NK-92 (cell line): Measurements from ENCODE around the gene UGT2B7.
"Not testable (repeated sequence)": the region's sequence is repeated elsewhere in the genome, so short reads cannot be mapped to it uniquely, and the experiment has no call there.

Experiments used
- DNase-seq: peaks from one replicate; lab custom pipeline; 2025; ENCODE audit not compliant: unreplicated experiment; lab: John Stamatoyannopoulos, UW

The UGT2B7 gene

DNA sequence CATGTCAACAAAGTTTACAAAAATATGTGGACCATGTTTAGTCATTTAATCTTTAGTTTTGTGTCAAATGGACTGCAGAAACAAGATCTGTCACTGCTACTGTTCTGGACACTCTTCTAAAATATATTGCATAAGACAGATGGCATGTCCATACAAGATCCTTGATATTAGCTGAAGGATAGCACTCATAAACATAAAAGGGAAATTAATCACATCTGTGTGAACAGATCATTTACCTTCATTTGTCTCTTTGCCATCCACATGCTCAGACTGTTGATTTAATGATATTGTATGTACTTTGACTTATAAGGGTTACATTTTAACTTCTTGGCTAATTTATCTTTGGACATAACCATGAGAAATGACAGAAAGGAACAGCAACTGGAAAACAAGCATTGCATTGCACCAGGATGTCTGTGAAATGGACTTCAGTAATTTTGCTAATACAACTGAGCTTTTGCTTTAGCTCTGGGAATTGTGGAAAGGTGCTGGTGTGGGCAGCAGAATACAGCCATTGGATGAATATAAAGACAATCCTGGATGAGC is at the start of gene UGT2B7:
TSS of gene UGT2B7 (plus strand) at position 364 of the 546 bp plus-strand sequence. CDS start at position 411, 47 bp downstream.
- DNase-seq, result no peak

DNA sequence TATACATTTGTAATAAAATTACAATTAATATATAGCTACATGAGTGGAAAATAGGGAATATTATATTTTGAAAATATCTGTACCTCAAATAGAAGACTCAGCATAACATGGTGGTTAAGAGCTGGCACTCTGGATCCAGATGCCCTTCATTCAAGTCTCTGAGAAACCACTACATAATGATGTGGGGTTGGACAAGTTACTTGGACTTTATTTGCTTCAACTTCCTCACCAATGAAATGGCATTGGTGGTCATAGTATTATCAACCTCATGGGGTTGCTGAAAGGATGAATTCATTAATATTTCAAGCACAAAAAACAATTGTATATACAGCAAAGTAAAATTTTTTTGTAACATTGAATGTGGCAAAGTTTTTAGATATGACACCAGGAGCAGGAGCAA is 46.4 kb upstream of the UGT2B7 start:
- DNase-seq, result no peak

DNA sequence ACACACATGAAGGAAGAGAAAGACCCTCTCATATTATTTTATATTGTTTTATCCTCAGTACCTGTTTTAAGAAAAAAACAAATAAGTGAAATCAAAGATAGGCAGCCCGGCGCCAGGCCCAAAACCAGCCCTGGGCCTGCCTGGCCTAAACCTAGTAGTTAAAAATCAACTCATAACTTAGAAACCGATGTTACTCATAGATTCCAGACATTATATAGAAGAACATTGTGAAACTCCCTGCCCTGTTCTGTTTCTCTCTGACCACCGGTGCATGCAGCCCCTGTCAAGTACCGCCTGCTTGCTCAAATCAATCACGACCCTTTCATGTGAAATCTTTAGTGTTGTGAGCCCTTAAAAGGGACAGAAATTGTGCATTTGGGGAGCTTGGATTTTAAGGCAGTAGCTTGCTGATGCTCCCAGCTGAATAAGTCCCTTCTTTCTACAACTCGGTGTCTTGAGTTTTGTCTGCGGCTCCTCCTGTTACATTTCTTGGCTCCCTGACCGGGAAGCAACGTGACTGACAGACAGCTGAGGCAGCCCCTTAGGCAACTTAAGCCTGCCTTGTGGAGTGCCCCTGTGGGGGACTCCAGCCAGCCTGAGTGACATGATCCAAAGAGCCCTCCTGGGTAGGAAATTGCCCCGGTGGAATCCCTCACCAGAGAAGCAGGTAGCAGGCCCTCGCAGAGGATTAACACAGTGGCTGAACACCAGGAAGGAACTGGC is 45.3 kb upstream of the UGT2B7 start:
- DNase-seq, result not testable (repeated sequence)

DNA sequence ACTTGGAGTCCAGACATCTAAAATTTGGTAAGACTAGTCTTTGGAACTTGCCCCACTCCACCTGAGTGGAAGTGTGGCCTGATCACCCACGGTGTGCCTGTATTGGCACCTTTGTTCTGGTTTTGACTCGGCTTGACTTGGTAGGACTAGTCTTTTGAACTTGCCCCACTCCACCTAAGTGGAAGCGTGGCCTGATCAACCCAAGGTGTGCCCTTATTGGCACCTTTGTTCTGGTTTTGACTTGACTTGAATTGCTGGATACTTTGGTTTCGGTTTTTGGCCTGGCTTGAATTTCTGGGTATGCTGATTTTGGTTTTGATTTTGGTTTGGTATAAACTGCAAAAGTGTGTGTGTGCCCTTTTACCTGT is 44.7 kb upstream of the UGT2B7 start:
- DNase-seq, result no peak

DNA sequence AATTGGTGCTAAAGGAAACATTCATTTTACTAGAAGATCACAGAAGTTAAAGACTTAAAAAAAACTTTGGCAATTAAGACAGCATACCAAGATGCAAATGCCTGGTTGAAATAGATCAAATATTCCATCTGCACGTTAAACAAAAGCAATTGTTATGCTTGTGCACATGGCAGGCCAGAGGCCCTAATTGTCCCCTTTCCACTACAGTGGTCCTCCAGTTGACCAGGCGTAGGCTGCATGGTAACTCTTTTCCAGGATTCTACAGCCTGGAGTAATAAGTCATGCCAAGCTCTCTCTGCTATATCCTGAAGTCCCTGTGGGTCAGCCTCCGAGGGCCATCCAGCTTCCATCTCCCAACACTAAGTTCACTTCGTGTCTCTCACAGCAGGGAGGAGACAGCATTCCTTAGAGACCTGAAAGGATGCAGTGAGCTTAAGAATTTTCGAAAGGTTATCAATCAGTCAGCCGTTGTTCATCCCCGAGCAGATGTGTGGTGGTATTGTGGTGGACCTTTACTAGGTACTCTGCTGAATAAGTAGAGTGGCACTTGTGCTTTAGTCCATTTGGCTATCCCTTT is 42.9 kb upstream of the UGT2B7 start:
- DNase-seq, result not testable (repeated sequence)

DNA sequence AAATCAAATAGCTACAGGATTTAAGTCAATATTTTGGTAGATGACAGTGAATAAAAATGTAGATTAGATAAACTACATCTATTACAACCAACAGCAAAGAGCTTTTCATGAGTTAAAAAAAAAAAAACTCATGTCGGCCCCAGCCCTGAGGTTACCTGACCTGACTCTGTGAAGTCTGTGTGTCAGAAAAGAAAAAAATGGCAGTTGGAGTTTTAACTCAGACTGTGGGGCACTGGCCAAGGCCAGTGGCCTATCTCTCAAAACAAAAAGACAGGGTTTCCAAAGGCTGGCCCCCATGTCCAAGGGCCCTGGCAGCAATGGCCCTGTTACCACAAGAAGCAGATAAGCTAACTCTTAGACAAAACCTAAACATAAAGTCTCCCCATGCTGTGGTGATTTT is 42.2 kb upstream of the UGT2B7 start:
- not testable (repeated sequence) for DNase-seq

DNA sequence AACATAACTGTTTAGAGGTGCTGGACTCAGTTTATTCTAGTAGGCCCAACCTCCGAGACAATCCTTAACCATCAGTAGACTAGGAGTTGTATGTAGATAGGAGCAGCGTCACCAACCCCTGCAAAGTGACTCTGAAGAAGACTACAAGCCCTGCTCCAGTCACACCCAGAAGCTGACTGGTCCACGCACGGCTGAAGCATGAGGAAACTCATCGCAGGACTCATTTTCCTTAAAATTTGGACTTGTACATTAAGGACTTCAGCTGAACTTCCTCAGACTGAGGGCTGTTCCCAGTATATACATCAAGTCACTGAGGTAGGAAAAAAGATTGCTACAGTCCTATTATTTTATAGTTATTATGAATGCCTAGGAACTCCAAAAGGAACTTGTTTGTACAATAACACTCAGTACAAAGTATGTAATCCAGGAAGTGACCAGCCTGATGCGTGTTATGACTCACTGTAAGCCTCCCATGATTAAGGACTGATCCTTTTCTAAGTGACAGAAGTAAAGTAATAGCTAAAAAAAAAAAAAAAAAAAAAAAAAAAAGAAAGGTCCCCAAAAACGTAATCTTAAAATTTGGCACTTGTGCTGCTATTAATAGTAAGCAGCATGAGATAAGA is 41.6 kb upstream of the UGT2B7 start:
- DNase-seq, result no peak

DNA sequence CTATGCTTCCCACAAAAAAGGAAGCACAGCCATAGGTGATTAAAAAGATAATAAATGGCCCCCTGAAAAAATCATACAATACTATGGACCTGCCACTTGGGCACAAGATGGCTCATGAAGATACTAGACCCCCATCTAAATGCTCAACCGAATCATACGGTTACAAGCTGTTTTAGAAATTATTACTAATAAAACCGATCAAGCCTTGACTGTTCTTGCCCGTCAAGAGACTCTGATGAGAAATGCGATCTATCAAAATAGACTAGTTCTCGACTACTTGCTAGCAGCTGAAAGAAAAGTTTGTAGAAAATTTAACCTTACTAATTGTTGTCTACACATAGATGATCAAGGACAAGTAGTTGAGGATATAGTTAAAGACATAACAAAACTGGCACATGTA is 40.1 kb upstream of the UGT2B7 start:
- no peak for DNase-seq

DNA sequence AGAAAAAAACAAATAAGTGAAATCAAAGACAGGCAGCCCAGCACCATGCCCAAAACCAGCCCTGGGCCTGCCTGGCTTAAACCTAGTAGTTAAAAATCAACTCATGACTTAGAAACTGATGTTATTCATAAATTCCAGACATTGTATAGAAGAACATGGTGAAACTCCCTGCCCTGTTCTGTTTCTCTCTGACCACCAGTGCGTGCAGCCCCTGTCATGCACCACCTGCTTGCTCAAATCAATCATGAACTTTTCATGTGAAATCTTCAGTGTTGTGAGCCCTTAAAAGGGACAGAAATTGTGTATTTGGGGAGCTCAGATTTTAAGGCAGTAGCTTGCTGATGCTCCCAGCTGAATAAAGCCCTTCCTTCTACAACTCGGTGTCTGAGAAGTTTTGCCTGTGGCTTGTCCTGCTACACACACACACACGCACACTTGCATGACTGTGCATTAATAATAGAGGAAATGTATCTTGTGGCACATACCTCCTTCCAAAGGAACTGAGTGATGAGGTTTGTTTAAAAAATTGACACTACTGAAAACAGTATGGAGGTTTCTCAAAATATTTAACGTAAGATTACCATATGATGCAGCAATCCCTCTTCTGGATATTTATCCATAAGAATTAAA is 39.2 kb upstream of the UGT2B7 start:
- no peak for DNase-seq

DNA sequence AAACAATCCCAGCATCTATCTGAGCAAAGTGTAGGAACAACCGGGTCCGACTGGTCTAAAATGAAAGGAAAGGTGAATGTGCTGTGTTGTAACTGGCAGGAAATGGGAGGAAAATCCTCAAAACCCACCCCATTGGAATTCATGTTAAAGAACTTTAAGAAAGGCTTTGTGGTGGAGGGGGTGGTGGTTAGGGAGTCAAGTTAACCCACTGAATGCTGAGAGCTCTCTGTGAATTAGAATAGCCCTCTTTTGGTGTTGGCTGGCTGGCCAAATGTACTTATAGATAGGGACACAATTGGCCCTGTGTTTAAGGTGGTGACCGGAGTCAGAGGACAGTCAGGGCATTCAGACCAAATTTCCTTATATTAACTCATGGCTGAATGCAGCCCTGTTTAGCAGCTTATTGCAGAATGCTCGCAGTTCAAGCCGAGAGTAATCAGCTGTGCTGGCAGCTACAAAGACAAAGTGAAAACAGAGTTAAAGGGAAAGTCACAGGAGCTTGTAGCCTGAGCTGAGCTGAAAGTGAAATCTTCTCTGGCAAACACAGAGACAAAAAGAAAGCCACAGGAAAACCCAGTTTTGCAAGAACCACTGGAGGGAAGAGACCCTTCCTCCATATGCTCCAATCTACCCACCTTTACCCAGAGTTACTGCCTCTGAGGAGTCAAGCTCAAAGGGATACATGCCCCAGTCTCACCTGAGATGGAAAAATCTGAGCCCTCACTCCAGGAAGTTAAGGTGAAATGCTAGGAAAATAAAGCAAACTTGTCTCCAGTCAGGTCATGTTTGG is 38.5 kb upstream of the UGT2B7 start:
- DNase-seq, result no peak

DNA sequence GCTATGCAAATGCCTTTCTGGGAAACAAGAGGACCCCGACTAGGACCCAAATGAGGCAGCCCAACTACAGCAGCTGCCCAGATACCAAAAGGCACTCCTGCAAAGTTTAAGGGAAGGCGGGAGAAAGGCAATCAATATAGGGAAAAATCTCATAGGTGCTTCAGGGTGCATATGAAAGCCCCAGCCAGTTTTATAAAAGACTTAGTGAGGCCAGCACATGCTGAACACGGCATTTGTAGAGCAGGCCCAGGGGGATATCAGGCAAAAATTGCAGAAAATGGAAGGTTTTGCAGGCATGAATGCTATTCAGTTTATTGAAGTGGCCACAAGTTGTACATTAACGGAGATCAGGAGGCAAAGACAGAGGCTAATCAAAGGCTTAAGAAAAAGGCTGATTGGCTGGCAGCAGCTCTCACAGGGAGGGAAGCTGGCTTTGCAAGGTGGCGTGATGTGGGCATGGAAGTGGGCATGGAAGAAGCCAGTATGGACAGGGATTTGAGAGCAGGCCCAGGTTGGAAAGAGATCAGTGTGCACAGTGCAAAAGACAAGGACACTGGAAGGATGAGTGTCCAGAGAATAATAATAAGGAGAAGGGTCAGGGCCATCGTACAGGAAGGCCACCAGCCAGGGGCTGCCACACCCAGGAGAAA is 37.7 kb upstream of the UGT2B7 start:
- no peak for DNase-seq

DNA sequence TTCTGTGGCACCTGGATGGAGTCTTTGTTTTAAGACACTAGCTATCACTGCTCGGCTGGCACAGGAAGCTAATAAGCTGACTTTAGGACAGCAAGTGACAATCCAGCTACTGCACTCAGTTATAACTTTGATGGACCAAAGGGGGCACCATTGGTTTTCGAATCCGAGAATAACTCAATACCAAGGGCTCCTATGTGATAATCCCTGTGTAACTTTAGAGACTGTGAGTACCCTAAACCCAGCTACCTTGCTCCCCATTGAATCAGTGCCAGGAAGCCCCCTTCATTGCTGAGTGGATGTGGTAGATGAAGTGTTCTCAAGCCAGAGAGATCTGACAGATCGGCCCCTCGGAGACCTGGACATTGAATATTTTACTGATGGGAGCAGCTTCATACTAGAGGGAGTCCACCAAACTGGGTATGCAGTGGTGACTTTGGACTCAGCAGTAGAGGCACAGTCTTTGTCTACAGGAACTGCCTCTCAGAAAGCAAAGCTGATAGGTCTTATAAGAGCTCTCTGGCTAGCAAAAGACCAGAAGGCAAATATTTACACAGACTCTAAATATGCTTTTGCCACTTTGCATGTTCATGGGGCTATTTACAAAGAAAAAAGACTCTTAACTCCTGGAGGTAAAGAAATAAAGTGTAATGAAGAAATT is 35.5 kb upstream of the UGT2B7 start:
- DNase-seq, result no peak

DNA sequence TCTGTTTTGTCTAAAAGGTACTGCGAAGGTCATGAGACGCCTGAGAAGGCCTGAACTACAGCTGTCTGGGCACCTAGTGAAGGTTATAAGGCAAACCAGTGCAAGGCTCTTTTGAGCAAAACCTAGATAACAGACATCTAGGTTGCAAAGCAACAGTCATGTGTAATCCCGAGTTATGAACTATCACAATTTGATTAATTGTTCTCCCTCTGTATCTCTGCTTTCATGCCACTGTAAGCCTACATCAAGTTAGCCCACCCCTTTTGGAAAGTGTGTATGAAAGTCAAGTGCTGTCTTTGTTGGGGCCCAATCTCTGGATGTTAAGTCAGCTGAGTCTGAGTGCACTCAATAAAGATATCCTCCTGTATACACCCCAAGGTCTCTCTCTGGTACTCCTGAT is 31.9 kb upstream of the UGT2B7 start:
- DNase-seq, result no peak

DNA sequence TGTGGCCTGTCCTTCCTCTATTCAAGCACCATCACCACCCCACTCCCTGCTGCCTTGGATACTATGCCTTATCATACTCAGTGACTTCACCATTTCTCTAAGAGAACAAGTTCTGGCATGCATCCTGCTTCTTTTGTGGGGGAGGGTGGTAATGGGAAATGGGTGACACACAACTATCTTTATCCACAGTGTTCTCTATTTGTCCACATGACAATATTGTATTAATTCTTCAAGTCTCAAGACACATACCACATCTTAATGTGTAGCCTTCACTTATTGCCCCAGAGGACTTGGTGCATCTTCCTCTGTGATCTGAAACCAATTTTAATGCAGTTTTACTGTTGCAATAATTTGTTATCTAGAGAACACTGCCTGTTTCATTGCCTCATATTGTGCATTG is 29.3 kb upstream of the UGT2B7 start:
- no peak for DNase-seq

DNA sequence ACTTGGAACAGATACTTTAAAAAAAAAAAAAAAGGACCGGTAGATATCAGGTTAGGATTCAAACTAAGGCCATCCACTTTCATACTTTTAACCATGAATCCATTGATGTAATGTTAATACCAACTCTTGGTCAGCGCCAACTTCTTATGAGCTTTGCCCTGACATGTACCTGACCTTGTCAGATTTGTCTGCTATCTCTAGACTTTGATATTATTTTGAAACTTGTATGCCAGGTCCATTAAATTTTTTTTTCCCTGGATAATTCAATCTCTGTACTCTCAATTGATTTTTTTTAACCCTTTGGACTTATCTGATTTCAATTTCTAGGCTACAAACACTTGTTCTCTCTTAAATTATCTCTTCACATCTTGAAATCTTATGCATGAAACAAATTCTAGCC is 27.2 kb upstream of the UGT2B7 start:
- DNase-seq, result no peak

DNA sequence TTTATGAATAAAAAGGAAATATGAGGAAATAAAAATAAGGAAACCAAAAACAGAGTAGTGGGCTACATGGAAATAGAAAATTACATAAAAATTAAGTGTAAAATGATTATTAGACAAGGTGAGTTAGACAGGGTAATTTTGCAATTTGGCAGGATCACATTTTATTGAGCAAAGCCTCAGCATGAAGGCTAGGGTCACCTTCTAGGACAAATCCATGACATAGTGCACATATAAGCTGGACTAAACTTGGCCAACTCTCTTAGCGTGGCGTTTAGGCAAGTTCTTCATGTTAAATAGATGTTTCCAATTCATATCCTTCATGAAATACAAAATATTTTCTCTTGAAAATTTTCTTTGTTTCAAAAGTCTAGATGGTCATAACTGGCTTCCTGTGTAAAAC is 25.7 kb upstream of the UGT2B7 start:
- DNase-seq, result no peak

DNA sequence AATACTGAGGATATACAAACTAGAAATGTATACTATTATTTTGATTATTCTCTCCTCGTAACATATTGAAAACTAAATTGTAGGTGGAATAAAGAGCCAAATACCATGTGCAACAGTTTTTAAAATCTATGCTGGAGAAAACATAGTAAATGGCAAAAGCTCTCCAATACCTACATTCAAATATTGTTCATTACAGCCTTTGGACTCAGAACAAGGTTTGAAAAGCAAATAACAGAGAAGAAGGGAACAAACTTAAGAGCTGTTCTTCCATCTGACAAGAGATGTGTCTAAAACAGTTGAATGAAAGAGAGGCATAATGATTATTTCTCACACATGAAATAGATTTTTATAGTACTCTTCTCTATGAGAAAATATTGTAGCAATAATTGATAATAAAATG is 25.0 kb upstream of the UGT2B7 start:
- DNase-seq, result no peak

DNA sequence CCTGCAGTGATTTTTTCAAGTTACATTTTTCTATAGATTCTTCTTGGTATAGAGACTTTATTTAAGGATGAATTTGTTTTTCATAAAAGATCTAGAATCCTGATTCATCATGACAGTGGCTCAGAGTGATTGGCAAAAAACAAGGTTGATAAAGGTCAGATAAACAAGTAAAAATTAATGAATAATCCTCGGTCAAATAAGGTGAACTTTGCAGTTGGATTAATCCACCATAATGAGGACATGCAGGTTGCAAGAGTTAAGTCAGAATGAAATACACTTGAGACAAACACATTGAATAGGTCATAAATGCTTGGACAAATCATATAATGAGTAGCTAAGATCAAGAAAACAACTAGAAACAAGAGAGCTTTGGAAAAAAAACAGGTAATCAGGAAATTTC is 22.9 kb upstream of the UGT2B7 start:
- no peak for DNase-seq

DNA sequence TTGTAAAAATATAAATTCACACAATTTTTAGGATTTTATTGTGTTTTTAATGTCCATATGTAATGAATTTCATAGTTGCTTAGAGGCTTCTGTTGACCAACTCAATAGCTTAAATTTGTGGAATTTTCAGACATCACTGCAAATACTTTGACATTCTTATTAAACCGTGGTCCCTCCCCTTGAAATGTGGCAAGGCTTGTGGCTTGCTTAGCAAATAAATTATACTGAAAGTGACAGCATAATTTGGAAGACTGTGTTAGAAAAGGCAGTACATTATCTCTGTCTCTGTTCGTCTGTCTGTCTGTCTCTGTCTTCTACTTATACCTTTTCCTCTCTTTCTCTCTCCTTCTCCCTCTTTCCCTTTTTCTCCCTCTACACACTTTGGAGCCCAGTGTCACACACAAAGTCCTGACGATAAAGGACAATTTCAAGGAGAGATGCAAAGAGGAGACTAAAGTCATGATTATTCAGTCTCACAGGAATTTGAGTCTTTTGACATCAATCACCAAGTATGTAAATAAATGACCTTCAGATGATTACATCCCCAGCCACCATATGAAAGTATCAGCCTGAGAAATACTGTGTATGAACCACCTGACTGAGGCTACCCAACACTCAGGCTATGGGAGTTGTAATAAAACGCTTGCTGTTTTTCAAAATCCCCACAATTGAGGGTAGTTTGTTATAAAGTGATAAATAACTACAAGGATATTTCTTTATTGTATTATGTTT is 21.0 kb upstream of the UGT2B7 start:
- DNase-seq, result no peak
